ENCODE measurements around the gene INPP5A.

Gene INPP5A

GRCh38 chr10:132536877-132537683 is 507 bp upstream of the INPP5A start:
- peak; percentile 100 for DNase-seq

- no peak for DNase-seq
Measured at GRCh38 chr10:132538031-132538789, 623 bp downstream of the INPP5A start.

GRCh38 chr10:132538790-132539421 is 1.3 kb downstream of the INPP5A start:
- no peak for DNase-seq

- no peak for DNase-seq
Measured at GRCh38 chr10:132539431-132539839, 1.8 kb downstream of the INPP5A start.

- DNase-seq: no peak
Measured at GRCh38 chr10:132539894-132540293, 2.3 kb downstream of the INPP5A start.

GRCh38 chr10:132540456-132540855 is 2.9 kb downstream of the INPP5A start:
- DNase-seq: no peak

GRCh38 chr10:132541129-132541528 is 3.5 kb downstream of the INPP5A start:
- DNase-seq: no peak

GRCh38 chr10:132541601-132542011 is 4.0 kb downstream of the INPP5A start:
- DNase-seq: no peak

GRCh38 chr10:132542086-132542775 is 4.6 kb downstream of the INPP5A start:
- DNase-seq: no peak

- no peak for DNase-seq
Measured at GRCh38 chr10:132542819-132543218, 5.2 kb downstream of the INPP5A start.

- DNase-seq: peak; percentile 22
Measured at GRCh38 chr10:132543916-132544743, 6.5 kb downstream of the INPP5A start.

GRCh38 chr10:132544744-132545658 is 7.4 kb downstream of the INPP5A start:
- no peak for DNase-seq

GRCh38 chr10:132545659-132546367 is 8.2 kb downstream of the INPP5A start:
- DNase-seq: no peak

GRCh38 chr10:132546567-132547420 is 9.2 kb downstream of the INPP5A start:
- DNase-seq: no peak

- no peak for DNase-seq
Measured at GRCh38 chr10:132547421-132547861, 9.9 kb downstream of the INPP5A start.

- no peak for DNase-seq
Measured at GRCh38 chr10:132548106-132548823, 10.7 kb downstream of the INPP5A start.

GRCh38 chr10:132548869-132549268 is 11.3 kb downstream of the INPP5A start:
- DNase-seq: no peak

- no peak for DNase-seq
Measured at GRCh38 chr10:132549371-132549770, 11.8 kb downstream of the INPP5A start.

All from activated effector memory CD4-positive, alpha-beta T cell treated with Interleukin-2 at 50 U/mL for 16 hours (primary cell).